Ammon's horn (tissue), 1 donor: ENCODE data around the gene CPVL.
A peak's percentile ranks its signal among the peaks of the same experiment; 100 is the strongest.

Experiments
- DNase-seq: peaks from one replicate; pipeline ENCODE4 v3.0.0-alpha.2; 2016; ENCODE audit warnings: low spot score

The CPVL gene

GRCh38 chr7:29000717-29001076, 145.6 kb downstream of the CPVL start:
- DNase-seq, result no peak

GRCh38 chr7:28999895-29000716, 146.2 kb downstream of the CPVL start:
- no peak for DNase-seq

- no peak for DNase-seq
Measured at GRCh38 chr7:28999427-28999826, 146.9 kb downstream of the CPVL start.

DNA sequence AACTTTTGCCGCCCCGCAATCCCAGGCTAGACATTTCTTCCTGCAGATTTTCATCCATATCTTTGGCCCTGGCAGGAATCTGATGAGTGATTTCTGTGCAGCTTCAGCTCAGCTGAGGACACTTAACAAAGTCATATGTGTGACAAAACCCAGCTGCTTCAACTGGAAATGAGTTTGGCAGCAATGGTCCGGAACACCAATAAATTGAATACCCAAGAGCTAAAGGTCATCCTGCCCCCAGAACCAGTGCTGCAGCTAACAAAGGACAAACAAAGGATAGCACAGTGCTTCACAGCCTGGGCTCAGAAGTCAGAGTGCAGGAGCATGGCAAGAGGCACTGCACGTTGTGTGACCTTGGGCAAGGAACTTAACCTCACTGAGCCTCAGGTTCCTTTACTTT, 148.2 kb downstream of the CPVL start:
- DNase-seq, result no peak

DNA sequence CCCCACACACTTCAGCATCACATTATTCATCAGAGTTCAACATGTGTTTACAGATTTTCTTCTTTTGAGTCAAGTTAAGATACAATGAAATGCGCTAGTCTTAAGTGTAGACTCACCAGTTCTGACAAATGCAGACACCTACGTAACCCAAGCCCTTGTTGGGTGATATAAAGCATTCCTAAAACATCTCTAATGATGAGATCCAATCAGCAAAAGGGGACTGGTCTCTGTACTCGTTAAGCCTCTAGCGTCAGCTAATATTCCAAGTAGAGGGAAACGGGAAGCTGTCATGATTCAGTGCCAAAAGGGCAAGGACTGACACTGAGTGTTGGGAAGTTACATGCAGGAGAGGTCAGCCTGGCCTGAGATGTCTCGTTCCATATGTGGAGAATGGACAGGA, 149.5 kb downstream of the CPVL start:
- no peak for DNase-seq

DNA sequence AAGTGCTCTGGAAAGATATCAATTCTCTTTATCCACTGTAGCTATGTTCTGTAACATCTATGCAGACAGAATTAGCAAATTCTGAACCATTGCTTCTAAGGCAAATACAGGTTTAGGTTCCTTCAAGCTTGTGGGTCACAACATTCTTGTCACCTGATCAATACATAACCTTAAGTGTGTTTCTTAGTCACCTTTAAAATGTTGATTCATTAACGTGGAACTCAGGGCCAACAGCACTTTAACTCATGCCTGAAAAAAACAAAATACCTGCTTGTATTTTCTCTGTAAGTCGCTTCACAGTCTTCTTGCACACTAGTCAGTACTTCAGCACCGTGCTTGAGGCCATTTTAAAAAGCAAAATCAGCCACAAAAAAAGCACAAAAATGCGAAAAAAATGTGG, 153.0 kb downstream of the CPVL start:
- DNase-seq, result no peak

DNA sequence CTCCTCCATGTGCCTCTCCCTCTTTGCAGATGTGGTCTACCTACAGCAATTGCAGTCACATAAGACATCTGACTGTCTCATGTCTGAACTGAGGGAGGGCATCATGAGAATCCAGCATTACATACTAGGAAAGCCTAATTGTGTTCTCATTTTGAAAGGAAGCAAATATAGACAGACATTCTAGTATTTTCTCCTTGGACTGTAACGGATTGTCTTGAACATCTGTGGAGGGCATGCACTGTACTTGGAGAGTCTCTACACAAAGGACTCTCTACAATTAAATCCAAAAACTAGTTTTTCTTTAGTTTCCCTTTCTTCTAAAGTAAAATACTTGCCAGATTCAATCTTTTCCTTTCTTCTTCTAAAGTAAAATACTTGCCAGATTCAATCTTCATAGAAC, 153.5 kb downstream of the CPVL start:
- no peak for DNase-seq

GRCh38 chr7:28990200-28990960, 156.0 kb downstream of the CPVL start:
- no peak for DNase-seq

GRCh38 chr7:28989211-28989980, 156.9 kb downstream of the CPVL start:
- DNase-seq, result no peak

GRCh38 chr7:28988810-28989209, 157.5 kb downstream of the CPVL start:
- no peak for DNase-seq

DNA sequence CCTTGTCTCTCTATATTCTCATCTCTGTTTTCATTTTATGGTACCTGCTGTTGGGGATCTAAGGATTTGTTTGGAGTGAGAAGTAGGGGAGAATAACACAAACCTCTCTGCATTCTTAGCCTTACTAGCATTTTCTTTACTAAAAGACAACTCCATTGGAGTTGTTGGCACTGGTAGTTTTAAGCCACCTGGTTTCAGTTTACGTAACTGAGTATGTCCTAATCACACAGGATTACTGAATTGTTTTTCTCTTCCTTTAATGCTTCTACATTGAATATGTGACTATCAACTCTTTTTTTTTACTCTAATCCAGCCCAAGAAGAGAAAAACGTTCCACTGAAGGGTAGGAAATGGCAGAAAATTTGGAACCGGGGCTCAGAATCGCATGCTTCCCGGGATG, 158.2 kb downstream of the CPVL start:
- no peak for DNase-seq

GRCh38 chr7:28986765-28987110, 159.6 kb downstream of the CPVL start:
- peak; percentile 30 for DNase-seq

GRCh38 chr7:28986028-28986764, 160.1 kb downstream of the CPVL start:
- no peak for DNase-seq

DNA sequence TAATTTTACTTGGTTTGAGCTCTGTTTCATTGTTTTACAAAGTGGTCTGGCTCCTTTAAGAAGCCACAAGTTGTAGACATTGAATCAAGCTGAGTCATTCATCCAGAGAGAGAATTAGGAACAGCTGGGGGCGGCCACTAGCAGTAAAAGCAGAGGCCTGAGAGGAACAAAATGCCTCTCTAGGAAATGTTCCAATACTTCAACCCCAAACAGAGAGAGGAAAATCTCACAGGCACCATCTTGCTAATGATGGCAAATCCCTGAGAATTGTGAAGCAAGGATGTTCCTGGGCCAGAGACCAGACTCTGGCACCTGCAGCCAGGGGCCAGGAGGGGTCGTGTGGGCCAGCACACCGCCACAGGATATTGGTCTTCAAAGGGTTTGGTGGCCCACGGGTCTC, 161.7 kb downstream of the CPVL start:
- peak; percentile 56 for DNase-seq

DNA sequence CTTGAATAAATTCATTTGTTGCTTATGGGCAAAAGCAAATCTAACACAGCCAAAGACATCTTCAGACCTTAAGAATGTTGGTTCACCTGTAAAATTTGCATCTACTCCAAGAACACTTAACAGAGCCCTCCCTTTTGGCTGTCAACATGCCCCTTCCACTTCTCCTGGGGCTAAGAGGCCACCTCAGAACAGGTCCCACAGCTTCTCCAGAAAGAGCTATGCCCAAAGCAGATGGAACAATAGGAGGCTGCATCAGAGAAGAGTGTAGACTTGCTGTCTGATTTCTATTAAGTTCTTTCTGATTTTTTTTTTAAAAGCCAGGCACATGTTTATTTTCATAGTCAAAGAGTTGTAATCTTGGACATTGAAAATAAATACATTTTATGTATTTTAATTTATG, 162.1 kb downstream of the CPVL start:
- no peak for DNase-seq

DNA sequence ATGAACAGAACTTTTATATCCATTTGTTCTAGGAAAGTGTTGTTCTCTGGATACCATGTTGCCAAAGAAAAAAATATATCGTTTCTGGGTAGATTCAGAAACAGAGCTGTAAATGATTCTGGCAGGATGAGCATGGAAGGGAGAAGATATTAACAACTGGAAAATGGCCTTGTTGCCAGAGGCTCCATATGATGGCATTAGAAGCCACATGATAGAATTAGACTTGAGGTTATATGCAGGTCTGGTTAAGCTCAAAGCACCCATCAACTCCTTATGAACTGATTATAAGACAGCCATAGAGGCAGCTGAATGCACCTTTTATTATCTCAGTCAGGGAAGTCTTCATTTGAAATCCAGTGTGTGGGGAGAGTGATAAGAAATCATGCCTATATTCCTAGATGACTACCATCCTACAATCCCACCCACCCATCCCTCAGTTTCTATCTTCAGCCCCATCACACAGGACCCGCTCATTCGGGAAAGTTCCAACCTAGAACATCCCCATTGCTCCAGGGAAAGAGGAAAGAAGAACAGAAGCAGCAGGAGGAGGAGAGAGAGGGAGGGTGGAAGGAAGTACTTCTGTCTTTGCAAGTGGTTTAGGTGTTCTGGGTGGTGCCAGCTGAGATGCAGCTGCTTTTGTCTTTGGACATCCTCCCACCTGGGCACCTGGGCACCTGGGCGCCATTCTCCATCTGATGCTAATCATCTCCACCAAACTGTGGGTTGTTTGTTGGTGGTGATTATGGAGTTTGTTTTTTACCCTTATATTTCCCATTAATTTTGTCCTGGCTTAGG, 162.7 kb downstream of the CPVL start:
- DNase-seq, result no peak

- DNase-seq, result peak; percentile 57
Measured at GRCh38 chr7:28981161-28981465, 165.2 kb downstream of the CPVL start.

DNA sequence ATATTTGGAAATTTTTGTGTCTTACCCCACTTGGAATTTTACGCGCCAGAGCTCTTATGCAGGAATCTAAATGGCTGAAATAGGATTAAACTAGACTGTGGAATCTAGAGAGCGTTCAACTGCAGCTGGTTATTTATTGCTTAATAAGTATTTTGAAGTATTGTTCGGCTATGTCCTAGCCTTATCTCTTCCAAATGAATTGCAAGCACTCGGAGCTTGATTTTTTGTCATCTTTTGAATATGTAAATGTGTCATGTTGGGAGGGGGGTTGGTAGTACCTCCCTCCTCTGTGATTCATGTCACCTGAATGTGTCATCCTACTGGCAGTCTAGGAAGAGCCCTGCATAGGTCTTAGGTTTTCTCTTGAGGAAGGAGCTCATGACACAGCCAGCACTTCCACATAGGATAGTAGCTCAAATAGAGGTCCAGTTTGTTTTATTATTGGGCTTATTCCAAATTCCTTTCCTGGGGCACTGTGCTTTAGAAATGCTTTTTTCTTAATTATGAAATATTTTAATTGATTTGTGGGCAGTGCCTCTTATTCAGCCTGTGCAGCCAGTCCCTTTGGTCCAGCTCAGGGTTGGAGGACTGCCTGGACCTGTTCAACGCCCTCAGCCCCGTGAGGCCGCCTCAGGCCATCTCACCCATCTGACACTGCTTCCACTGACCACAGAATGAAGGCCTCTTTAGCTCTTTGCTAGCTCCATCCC, 165.7 kb downstream of the CPVL start:
- peak; percentile 65 for DNase-seq

DNA sequence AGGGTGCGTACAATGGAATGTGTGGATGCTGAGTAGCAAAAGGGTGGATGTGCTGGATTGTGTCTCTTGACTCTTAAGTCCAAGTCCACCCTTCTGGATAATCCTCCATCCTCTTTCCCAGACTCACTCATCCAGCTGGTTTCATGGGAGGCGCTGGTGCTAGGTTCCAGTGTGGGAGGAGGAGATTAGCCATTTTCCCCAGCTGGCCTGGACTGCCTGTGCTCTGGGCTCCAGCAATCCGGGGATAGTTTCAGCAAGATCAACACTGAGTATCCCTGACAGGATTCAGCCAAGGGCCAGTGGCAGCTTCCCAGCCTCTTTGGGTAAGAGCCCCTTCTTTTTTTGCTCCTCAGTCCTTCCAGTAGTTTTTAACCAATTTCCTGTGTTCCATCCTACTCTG, 166.6 kb downstream of the CPVL start:
- DNase-seq, result no peak

DNA sequence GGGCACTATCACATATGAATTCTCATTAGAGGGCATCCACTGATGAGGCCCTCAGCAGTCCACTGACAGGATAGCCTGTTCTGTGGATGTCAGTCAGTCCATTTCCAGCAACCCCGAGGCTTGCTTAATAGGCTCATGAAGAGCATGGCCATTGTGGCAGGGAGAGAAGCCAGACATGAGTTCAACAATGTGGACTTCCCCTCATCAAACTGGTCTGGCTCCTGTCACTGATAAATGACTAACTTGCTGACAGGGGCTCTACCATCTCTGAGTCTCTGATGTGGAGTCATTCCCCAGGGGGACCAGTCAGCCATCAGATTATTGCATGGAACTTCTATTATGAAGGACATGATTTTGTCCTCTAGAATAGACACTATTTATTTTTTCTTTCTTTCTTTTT, 168.5 kb downstream of the CPVL start:
- DNase-seq, result no peak

GRCh38 chr7:28976022-28976421, 170.3 kb downstream of the CPVL start:
- no peak for DNase-seq
